ENCODE data around the gene CXCL11.
A peak's percentile ranks its signal among the peaks of the same experiment; 100 is the strongest.
"Not testable (repeated sequence)": the region's sequence is repeated elsewhere in the genome, so short reads cannot be mapped to it uniquely, and the experiment has no call there.

Gene CXCL11

GRCh38 chr4:76000279-76000678 is 35.6 kb downstream of the CXCL11 start:
- DNase-seq: no peak

DNA sequence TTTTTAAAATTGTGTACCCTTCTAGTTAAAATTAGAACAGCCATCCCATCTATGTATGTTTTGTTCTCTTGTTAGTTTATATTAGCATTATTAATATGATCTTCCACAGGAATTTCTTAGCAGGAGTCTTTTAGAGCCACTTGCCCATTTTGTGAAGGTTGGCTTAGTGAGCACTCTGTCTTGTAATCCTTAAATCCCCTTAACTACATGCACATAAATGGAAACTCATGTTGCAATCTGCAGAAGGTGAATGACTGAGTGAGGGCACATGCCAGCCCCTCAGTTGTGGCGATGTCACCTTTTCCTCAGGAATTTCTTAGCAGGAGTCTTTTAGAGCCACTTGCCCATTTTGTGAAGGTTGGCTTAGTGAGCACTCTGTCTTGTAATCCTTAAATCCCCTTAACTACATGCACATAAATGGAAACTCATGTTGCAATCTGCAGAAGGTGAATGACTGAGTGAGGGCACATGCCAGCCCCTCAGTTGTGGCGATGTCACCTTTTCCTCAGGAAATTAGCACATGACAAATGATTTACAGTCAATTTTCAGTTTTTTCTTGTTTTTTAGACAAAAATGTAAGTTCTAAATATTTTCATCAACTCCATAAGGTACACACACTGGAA is 37.2 kb downstream of the CXCL11 start:
- DNase-seq: not testable (repeated sequence)

DNA sequence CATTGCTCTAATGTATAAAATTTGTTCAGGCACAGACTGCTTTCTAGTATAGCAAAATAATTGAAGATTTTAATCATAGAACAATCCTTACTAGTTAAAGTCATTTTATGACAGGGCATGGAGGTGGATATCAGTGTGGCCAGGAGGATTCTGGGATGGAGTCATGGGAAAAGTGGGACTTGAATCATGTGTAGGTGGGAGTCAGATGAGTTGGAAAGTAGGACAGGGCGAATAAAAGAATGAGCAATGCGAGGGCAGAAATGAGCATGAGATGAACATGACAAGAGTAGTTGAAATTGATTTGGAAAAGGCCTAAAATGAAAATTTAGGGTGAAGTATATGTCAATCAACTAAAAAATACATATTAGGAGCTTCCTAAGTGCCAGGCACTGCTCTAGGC is 37.9 kb downstream of the CXCL11 start:
- DNase-seq: no peak

DNA sequence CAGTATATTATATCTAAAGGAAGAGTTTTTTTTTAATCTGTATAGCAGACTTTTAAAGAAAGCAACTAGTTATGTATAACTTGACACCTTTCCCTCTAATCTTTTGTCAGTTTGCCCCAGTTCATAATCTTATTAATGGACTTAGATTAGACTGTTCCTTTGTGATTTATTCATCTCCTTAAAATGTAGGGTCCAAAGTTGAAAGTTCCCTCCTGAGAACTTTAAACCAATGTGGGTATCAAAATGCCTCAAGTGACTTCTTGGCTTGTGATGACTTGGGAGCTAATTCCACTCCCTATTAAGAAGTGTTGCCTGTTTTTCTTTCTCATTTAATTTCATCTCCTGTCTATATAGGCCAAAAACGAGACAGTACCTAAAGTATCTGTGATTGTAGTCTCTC is 38.8 kb downstream of the CXCL11 start:
- no peak for DNase-seq

GRCh38 chr4:75995727-75996126 is 40.1 kb downstream of the CXCL11 start:
- DNase-seq: peak; percentile 58

DNA sequence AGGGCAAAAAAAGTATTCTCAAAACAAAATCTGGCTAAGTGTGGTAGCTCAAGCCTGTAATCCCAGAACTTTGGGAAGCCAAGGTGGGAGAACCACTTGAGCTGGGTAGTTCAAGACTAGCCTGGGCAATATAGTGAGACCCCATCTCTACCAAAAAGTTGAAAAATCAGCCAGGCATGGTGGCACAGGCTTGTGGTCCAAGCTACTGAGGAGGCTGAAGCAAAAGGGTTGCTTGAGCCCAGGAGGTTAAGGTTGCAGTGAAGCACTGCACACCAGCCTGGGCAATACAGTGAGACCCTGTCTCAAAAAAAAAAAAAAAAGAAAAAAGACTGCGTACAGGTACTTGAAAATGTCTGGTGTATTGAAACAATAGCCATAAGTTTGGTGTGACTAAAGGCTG is 43.4 kb downstream of the CXCL11 start:
- DNase-seq: no peak

DNA sequence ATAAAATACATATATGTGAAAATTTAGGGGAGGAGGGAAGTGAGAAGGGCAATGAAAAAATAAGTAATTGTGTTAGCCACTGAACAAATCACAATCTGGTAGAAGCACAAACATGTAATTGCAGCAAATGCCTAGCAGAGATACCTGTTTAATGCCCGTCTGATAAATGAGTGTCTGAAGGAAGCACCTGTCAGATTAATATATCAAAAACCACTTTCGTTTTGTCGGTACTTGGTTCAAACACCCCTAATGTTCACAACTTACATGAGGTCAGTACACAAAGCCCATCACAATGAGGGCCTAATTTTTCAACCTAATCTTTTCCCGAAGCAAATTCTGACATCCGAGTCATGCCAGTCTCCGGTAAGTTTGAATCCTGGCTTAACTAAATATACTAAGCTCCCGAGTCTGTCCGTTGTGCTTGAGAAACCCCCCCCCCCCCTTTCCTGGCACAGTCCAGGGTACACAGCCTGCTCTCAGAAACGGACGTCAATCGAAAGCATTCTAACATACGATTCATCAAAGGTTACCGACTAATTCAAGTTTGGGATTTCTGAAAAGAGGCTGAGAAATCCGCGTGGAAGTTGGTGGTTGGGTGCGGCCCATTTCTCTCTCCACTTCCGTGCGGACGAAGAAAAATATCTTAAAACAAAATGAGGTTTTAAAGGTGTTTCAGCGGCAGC is 45.9 kb downstream of the CXCL11 start:
- no peak for DNase-seq

- peak; percentile 93 for DNase-seq
These were observed 50.8 kb downstream of the CXCL11 start for GRCh38 chr4:75985116-75985515.

Data from fibroblast of upper back skin (primary cell).